Measurements from ENCODE around the gene GPR25. TPM values are rescaled to one million over a fixed set of nuclear protein-coding genes. Genes with fewer than 3 reads are reported as not detected.
A peak's percentile ranks its signal among the peaks of the same experiment; 100 is the strongest.

Gene GPR25
- total and polyA plus RNA-seq, 10 of the 15 experiments (the other 5 are each of a cell fraction or from before 2014, with no cell fraction given): not detected

GRCh38 chr1:200885623-200886402 lies 13.0 kb downstream of the GPR25 start (continued):
- TF ChIP-seq, protein P1, sequence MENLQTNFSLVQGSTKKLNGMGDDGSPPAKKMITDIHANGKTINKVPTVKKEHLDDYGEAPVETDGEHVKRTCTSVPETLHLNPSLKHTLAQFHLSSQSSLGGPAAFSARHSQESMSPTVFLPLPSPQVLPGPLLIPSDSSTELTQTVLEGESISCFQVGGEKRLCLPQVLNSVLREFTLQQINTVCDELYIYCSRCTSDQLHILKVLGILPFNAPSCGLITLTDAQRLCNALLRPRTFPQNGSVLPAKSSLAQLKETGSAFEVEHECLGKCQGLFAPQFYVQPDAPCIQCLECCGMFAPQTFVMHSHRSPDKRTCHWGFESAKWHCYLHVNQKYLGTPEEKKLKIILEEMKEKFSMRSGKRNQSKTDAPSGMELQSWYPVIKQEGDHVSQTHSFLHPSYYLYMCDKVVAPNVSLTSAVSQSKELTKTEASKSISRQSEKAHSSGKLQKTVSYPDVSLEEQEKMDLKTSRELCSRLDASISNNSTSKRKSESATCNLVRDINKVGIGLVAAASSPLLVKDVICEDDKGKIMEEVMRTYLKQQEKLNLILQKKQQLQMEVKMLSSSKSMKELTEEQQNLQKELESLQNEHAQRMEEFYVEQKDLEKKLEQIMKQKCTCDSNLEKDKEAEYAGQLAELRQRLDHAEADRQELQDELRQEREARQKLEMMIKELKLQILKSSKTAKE (IDR thresholded peaks at IDR 0.05; ENCODE audit: low read depth, poor library complexity, severe bottlenecking): peak; percentile 31
- TF ChIP-seq TCF7 (IDR thresholded peaks at IDR 0.05; ENCODE audit: borderline replicate concordance) (no peak), PML (IDR thresholded peaks at IDR 0.05; ENCODE audit: low read length) (no peak), ZNF274 (IDR thresholded peaks at IDR 0.05; ENCODE audit: insufficient read depth, insufficient read length) (no peak), SUZ12 (IDR thresholded peaks at IDR 0.05; ENCODE audit: unreplicated experiment) (no peak), IRF3 (IDR thresholded peaks at IDR 0.05) (no peak), SP1 (IDR thresholded peaks at IDR 0.05; ENCODE audit: low read depth, low read length) (no peak), ZNF217 (IDR thresholded peaks at IDR 0.05) (peak; percentile 74; the same call in 1 of the 2 replicates), MYC (IDR thresholded peaks at IDR 0.05; ENCODE audit: insufficient read depth, insufficient read length, insufficient replicate concordance, low read length, severe bottlenecking) (no peak), PRDM15 (CRISPR knock-in tag; IDR thresholded peaks at IDR 0.05) (no peak), NFYB (IDR thresholded peaks at IDR 0.05; ENCODE audit: insufficient read depth, low read depth, low read length) (peak; percentile 53), RUNX3 (IDR thresholded peaks at IDR 0.05; ENCODE audit: low read length) (peak; percentile 46), TAF1 (IDR thresholded peaks at IDR 0.05; ENCODE audit: borderline replicate concordance, low read depth, low read length) (no peak)
- TF ChIP-seq, protein P2, sequence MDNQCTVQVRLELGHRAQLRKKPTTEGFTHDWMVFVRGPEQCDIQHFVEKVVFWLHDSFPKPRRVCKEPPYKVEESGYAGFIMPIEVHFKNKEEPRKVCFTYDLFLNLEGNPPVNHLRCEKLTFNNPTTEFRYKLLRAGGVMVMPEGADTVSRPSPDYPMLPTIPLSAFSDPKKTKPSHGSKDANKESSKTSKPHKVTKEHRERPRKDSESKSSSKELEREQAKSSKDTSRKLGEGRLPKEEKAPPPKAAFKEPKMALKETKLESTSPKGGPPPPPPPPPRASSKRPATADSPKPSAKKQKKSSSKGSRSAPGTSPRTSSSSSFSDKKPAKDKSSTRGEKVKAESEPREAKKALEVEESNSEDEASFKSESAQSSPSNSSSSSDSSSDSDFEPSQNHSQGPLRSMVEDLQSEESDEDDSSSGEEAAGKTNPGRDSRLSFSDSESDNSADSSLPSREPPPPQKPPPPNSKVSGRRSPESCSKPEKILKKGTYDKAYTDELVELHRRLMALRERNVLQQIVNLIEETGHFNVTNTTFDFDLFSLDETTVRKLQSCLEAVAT (IDR thresholded peaks at IDR 0.05): 0 out of 2 replicates have a peak, but pooled peaks have one; percentile 13
